Measurements from ENCODE around the gene DISC1.

- TF ChIP-seq, protein P1, sequence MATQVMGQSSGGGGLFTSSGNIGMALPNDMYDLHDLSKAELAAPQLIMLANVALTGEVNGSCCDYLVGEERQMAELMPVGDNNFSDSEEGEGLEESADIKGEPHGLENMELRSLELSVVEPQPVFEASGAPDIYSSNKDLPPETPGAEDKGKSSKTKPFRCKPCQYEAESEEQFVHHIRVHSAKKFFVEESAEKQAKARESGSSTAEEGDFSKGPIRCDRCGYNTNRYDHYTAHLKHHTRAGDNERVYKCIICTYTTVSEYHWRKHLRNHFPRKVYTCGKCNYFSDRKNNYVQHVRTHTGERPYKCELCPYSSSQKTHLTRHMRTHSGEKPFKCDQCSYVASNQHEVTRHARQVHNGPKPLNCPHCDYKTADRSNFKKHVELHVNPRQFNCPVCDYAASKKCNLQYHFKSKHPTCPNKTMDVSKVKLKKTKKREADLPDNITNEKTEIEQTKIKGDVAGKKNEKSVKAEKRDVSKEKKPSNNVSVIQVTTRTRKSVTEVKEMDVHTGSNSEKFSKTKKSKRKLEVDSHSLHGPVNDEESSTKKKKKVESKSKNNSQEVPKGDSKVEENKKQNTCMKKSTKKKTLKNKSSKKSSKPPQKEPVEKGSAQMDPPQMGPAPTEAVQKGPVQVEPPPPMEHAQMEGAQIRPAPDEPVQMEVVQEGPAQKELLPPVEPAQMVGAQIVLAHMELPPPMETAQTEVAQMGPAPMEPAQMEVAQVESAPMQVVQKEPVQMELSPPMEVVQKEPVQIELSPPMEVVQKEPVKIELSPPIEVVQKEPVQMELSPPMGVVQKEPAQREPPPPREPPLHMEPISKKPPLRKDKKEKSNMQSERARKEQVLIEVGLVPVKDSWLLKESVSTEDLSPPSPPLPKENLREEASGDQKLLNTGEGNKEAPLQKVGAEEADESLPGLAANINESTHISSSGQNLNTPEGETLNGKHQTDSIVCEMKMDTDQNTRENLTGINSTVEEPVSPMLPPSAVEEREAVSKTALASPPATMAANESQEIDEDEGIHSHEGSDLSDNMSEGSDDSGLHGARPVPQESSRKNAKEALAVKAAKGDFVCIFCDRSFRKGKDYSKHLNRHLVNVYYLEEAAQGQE (IDR thresholded peaks at IDR 0.05; ENCODE audit: low read depth) = no peak
- TF ChIP-seq CEBPB (IDR thresholded peaks at IDR 0.05) = no peak
These were observed 229.8 kb downstream of the DISC1 start for GRCh38 chr1:231856426-231856825.

All from Ishikawa (cell line).